Left lung (tissue), 10 donors: Measurements from ENCODE around the gene TMIGD3. TPM values are rescaled to one million over a fixed set of nuclear protein-coding genes. Genes with fewer than 3 reads are reported as not detected.
A peak's percentile ranks its signal among the peaks of the same experiment; 100 is the strongest.

Source experiments
- ATAC-seq: fragments of 200-7000 bp; cut with Tn5 transposase; one replicate; pipeline ENCODE4 v1.9.1; 2020; ENCODE audit warnings: moderate library complexity
- DNase-seq, 4 donors: peaks; one replicate each; pipeline ENCODE4 v3.0.0-alpha.2; 2013 to 2020
- H3K27ac ChIP-seq, 2 donors: fragments of 200-600 bp; sonication (generic) in 1 of 2; one replicate each; pipeline versions ENCODE4 v1.5.0 to v1.8.0; 2020 to 2021
- H3K27me3 ChIP-seq, 2 donors: fragments of 200-600 bp; sonication (generic) in 1 of 2; one replicate each; pipeline versions ENCODE4 v1.5.0 to v1.8.0; 2020 to 2021
- H3K36me3 ChIP-seq, 2 donors: fragments of 200-600 bp; sonication (generic) in 1 of 2; one replicate each; pipeline versions ENCODE4 v1.5.0 to v1.8.0; 2020 to 2021
- H3K4me1 ChIP-seq, 2 donors: fragments of 200-600 bp; one replicate each; pipeline ENCODE4 v1.8.0; 2021
- H3K4me3 ChIP-seq, 2 donors: fragments of 200-600 bp; sonication (generic) in 1 of 2; one replicate each; pipeline versions ENCODE4 v1.5.0 to v1.8.0; 2020 to 2021; ENCODE audit warnings: mild to moderate bottlenecking in 1 of 2
- H3K9me3 ChIP-seq, 2 donors: fragments of 200-600 bp; sonication (generic) in 1 of 2; one replicate each; pipeline versions ENCODE4 v1.5.0 to v1.8.0; 2020 to 2021
- CTCF ChIP-seq, 2 donors: fragments of 200-600 bp; sonication (generic) in 1 of 2; IDR thresholded peaks; one replicate each; pipeline versions ENCODE4 v1.5.0 to v1.8.0; 2021; ENCODE audit warnings: antibody characterized with exemption in 2 of 2
- intact Hi-C, 2 donors: fragments of 100-400 bp; cut with DNase I; formaldehyde crosslinking; loops; one replicate each; pipeline versions ENCODE4 v1.11.2 to v1.14.2; 2022
- polyA plus RNA-seq, 6 donors: library from polyadenylated mRNA; unstranded; fragments of 120-200 nt; gene quantifications; one replicate each; pipeline ENCODE4 v1.2.1, GENCODE V29; 2013; ENCODE audit not compliant: insufficient read length in 6 of 6
- total RNA-seq, 2 donors: library from RNA; stranded (reverse); fragmentation: NEBNext Ultra II Directional; extraction: Animal tissue kit (Norgen Biotek cat#: 25700); gene quantifications; one replicate each; pipeline ENCODE4 v1.2.1, GENCODE V29; 2021
- donor health status: DM: no; HTN: yes; CAD: no.
- donor health status: DM: no; HTN: no; CAD: no.

The TMIGD3 gene
- total and polyA plus RNA-seq, 8 donors, result 0.14 to 27.0 (median 0.65) TPM

DNA sequence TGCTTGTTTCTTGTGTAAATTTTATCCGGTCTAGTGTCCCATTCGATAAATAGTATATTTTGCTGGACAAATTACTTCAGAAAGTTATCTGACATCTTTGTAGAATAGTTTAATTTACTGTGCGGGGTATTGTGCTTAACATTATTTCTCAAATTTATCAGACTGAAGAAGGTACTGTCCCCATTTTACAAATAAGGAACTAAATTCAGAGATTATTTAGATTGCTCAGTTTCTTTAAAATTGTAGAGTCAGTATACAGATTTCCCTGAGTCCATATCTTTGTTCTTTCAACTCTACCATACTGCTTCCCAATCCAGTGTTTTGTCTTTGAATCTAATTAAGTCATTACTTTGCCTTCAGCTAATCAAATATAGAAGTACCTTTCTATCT is 47.8 kb downstream of the TMIGD3 start:
- ATAC-seq (no peak), DNase-seq (no peak)
- intact Hi-C loops, result no loop called here
- TF ChIP-seq CTCF (IDR thresholded peaks at IDR 0.05), result no peak
- Histone ChIP-seq H3K36me3 (peaks cover 3 to 77% of the 10 kb centered on the region in 2 donors), H3K27me3 (no peaks in the 10 kb centered on the region), H3K4me1 (peaks cover under 1 to 37% of the 10 kb centered on the region in 2 donors), H3K27ac (no peak overlapping the region), H3K9me3 (no peaks in the 10 kb centered on the region), H3K4me3 (no peak overlapping the region)

- H3K36me3 ChIP-seq, result peaks cover 3 to 72% of the 10 kb centered on the region in 2 donors
- ATAC-seq, result no peak
- H3K27me3 ChIP-seq, result no peaks in the 10 kb centered on the region
- peaks cover 5 to 43% of the 10 kb centered on the region in 2 donors for H3K4me1 ChIP-seq
- no peak overlapping the region for H3K27ac ChIP-seq
- no peak overlapping the region for H3K4me3 ChIP-seq
- TF ChIP-seq CTCF (IDR thresholded peaks at IDR 0.05), result no peak
- no peak for DNase-seq
- intact Hi-C loops, result no loop called here
- no peaks in the 10 kb centered on the region for H3K9me3 ChIP-seq
Measured at GRCh38 chr1:111454859-111455641, 48.4 kb downstream of the TMIGD3 start.

DNA sequence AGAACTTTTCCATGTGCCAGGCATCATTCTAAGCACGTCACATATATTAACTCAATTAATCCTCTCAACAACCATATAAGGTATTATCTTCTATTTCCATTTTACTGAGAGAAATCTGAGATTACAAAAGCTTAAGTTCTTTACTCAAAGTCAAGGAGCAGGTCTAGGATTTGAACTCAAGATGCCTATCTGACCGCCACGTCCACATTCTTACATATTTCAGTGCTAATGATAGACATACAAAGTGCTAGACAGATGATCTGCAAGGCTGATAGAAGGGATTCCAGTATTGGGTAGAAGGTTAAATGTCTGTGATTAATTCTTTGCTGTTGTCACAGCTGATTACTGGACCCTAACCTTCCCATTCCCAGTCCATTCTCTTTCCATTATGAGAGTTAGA is 49.7 kb downstream of the TMIGD3 start:
- H3K27me3 ChIP-seq, result no peaks in the 10 kb centered on the region
- intact Hi-C loops, result no loop called here
- H3K9me3 ChIP-seq, result no peaks in the 10 kb centered on the region
- H3K36me3 ChIP-seq, result peaks cover 0 to 58% of the 10 kb centered on the region in 2 donors
- no peak for TF ChIP-seq CTCF (IDR thresholded peaks at IDR 0.05)
- H3K27ac ChIP-seq, result no peak overlapping the region
- peaks cover 5 to 44% of the 10 kb centered on the region in 2 donors for H3K4me1 ChIP-seq
- no peak overlapping the region for H3K4me3 ChIP-seq
- DNase-seq (no peak), ATAC-seq (no peak)

GRCh38 chr1:111452581-111452980 is 50.9 kb downstream of the TMIGD3 start:
- intact Hi-C loops, result no loop called here
- H3K27ac ChIP-seq, result no peak overlapping the region
- no peak for TF ChIP-seq CTCF (IDR thresholded peaks at IDR 0.05)
- H3K4me1 ChIP-seq, result peaks cover 5 to 55% of the 10 kb centered on the region in 2 donors
- ATAC-seq (no peak), DNase-seq (no peak)
- H3K4me3 ChIP-seq, result no peak overlapping the region
- peaks cover 0 to 47% of the 10 kb centered on the region in 2 donors for H3K36me3 ChIP-seq
- no peaks in the 10 kb centered on the region for H3K9me3 ChIP-seq
- H3K27me3 ChIP-seq, result no peaks in the 10 kb centered on the region

GRCh38 chr1:111450185-111450584 is 53.2 kb downstream of the TMIGD3 start:
- H3K4me1 ChIP-seq, result peaks cover 5 to 64% of the 10 kb centered on the region in 2 donors

More at GRCh38 chr1:111450185-111450584, 53.2 kb downstream of the TMIGD3 start:
- Histone ChIP-seq H3K36me3 (peaks cover 0 to 38% of the 10 kb centered on the region in 2 donors), H3K9me3 (no peaks in the 10 kb centered on the region), H3K27ac (peak overlapping the region in 1 of 2 donors; percentile 86), H3K4me3 (peak overlapping the region; percentile 90 to 93), H3K27me3 (no peaks in the 10 kb centered on the region)
- no peak for TF ChIP-seq CTCF (IDR thresholded peaks at IDR 0.05)
- DNase-seq, result no peak
- ATAC-seq, result no peak
- intact Hi-C loops, result no loop called here
